GM12892 (cell line): Measurements from ENCODE around the gene KITLG.

Experiments used
- POLR2A ChIP-seq: IDR thresholded peaks from 2 replicates; pipeline ENCODE4 v1.6.1; 2011; ENCODE audit warnings: low read depth, low read length, control low read depth
- POLR2AphosphoS5 ChIP-seq: IDR thresholded peaks from 2 replicates; pipeline ENCODE4 v1.6.1; 2011; ENCODE audit warnings: low read depth, low read length, control low read depth
- TAF1 ChIP-seq: IDR thresholded peaks from 2 replicates; pipeline ENCODE4 v1.6.1; 2011; ENCODE audit warnings: low read depth, mild to moderate bottlenecking, control low read depth, low read length, borderline replicate concordance

DNA sequence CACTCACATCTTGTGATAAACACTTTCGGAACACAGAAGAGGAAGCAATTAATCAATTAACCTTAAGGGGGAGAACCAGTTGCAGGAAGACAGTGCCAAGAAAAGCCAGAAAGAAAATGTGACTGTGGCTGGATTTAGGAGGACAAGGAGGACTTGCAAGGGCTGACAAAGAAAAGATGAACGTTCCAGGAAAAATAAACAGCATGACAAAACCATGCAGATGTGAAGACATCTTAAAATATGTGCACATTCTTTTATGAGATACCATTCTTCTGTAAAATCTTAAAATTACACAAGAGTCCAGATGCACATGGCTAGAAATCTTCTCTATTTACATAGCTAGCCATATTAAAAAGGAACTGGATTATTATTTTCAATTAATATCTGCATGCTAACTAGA, 33.4 kb downstream of the KITLG start:
- TF ChIP-seq POLR2AphosphoS5 (no peak), POLR2A (no peak), TAF1 (no peak)
